SK-N-SH (cell line): ENCODE measurements around the gene CNTFR. TPM values are rescaled to one million over a fixed set of nuclear protein-coding genes. Genes with fewer than 3 reads are reported as not detected.
A peak's percentile ranks its signal among the peaks of the same experiment; 100 is the strongest.

Source experiments
- CTCF ChIA-PET: fragments of 300-600, 350-600 bp; formaldehyde crosslinking; extraction: SDS; loops from one replicate; lab custom pipeline; 2021; lab: Yijun Ruan, JAX
- POLR2A ChIA-PET: fragments of 350-600 bp; sonication (Branson Sonifier 250); formaldehyde crosslinking; extraction: SDS; loops from one replicate; lab custom pipeline; 2020; ENCODE audit warnings: antibody characterized with exemption, inconsistent platforms; lab: Yijun Ruan, JAX
- DNase-seq: peaks from one replicate; pipeline ENCODE4 v3.0.0; 2012
- H2AFZ ChIP-seq: fragments of 200-600 bp; sonication (generic); 2 replicates; pipeline ENCODE4 v1.8.1; 2016; ENCODE audit warnings: antibody characterized with exemption, mild to moderate bottlenecking, low read depth
- H3F3A ChIP-seq: fragments of 200-600 bp; sonication (generic); replicated peaks from 2 replicates; pipeline ENCODE3; 2016; ENCODE audit warnings: antibody characterized with exemption, mild to moderate bottlenecking; ENCODE audit not compliant: insufficient read depth
- H3K27ac ChIP-seq, 2 experiments: fragments of 200-500 bp in 1 of 2; fragments of 200-600 bp in 1 of 2; sonication (Bioruptor generic) in 1 of 2; sonication (generic), shearing (Covaris generic) in 1 of 2; 2 replicates each; pipeline versions ENCODE4 v1.5.1 to v1.6.1; 2014 to 2016; ENCODE audit warnings: low read depth in 2 of 2, inconsistent platforms in 1 of 2, low read length in 1 of 2, mild to moderate bottlenecking in 1 of 2, mixed read lengths in 1 of 2
- H3K27me3 ChIP-seq: fragments of 200-600 bp; sonication (generic), shearing (Covaris generic); 2 replicates; pipeline ENCODE4 v1.6.1; 2016; ENCODE audit warnings: mixed run types; ENCODE audit not compliant: insufficient read depth
- H3K36me3 ChIP-seq, 2 experiments: fragments of 200-500 bp in 1 of 2; fragments of 200-600 bp in 1 of 2; sonication (Bioruptor generic) in 1 of 2; sonication (generic) in 1 of 2; replicated peaks in 1 of 2; 2 replicates each; pipeline versions ENCODE3 to v1.5.1; 2014 to 2016; ENCODE audit warnings: low read length in 1 of 2, mild to moderate bottlenecking in 1 of 2; ENCODE audit not compliant: insufficient read depth in 2 of 2, control insufficient read depth in 1 of 2
- H3K4me1 ChIP-seq, 2 experiments: fragments of 200-500 bp in 1 of 2; fragments of 200-600 bp in 1 of 2; sonication (Bioruptor generic) in 1 of 2; sonication (generic), shearing (Covaris generic) in 1 of 2; 2 replicates each; pipeline versions ENCODE4 v1.5.1 to v1.6.1; 2014 to 2016; ENCODE audit warnings: low read depth in 1 of 2, low read length in 1 of 2, mixed run types in 1 of 2; ENCODE audit not compliant: insufficient read depth in 2 of 2, control insufficient read depth in 1 of 2
- H3K4me2 ChIP-seq: fragments of 200-600 bp; sonication (generic), shearing (Covaris generic); 2 replicates; pipeline ENCODE4 v1.6.1; 2017; ENCODE audit warnings: mixed run types
- H3K4me3 ChIP-seq, 2 experiments: fragments of 200-500 bp in 1 of 2; fragments of 200-600 bp in 1 of 2; sonication (Bioruptor generic) in 1 of 2; sonication (generic), shearing (Covaris generic) in 1 of 2; 2 replicates each; pipeline versions ENCODE4 v1.5.1 to v1.8.1; 2014 to 2016; ENCODE audit warnings: low read depth in 2 of 2, inconsistent platforms in 1 of 2, low read length in 1 of 2, mild to moderate bottlenecking in 1 of 2, mixed read lengths in 1 of 2, moderate library complexity in 1 of 2
- H3K79me2 ChIP-seq: fragments of 200-600 bp; sonication (generic); 2 replicates; pipeline ENCODE4 v1.8.1; 2017; ENCODE audit warnings: mild to moderate bottlenecking; ENCODE audit not compliant: insufficient read depth
- H3K9ac ChIP-seq: fragments of 200-600 bp; sonication (generic); 2 replicates; pipeline ENCODE4 v1.6.1; 2017; ENCODE audit warnings: mixed run types
- H3K9me2 ChIP-seq: fragments of 200-600 bp; sonication (generic); 2 replicates; pipeline ENCODE4 v1.6.1; 2017; ENCODE audit warnings: mixed run types
- H3K9me3 ChIP-seq: fragments of 200-600 bp; sonication (generic); 2 replicates; pipeline ENCODE4 v1.6.1; 2017; ENCODE audit warnings: mixed run types, mild to moderate bottlenecking, moderate library complexity
- H4K20me1 ChIP-seq: fragments of 200-600 bp; sonication (generic); 2 replicates; pipeline ENCODE4 v1.6.1; 2017; ENCODE audit warnings: mild to moderate bottlenecking, mixed run types; ENCODE audit not compliant: insufficient read depth
- CTCF ChIP-seq: fragments of 200-600 bp; sonication (generic); IDR thresholded peaks from 2 replicates; pipeline ENCODE4 v1.6.1; 2017; ENCODE audit warnings: antibody characterized with exemption, mild to moderate bottlenecking, moderate library complexity
- GATA2 ChIP-seq: sonication (generic); formaldehyde crosslinking; IDR thresholded peaks from 2 replicates; pipeline ENCODE4 v1.5.0; 2020; ENCODE audit warnings: mild to moderate bottlenecking, missing genetic modification reagents
- IRF3 ChIP-seq: fragments of 150-350 bp; IDR thresholded peaks from 2 replicates; pipeline ENCODE4 v1.6.1; 2016; ENCODE audit warnings: mild to moderate bottlenecking, low read depth, low read length
- JUND ChIP-seq: IDR thresholded peaks from 2 replicates; pipeline ENCODE4 v1.4.0; 2012
- MAX ChIP-seq: IDR thresholded peaks from 2 replicates; pipeline ENCODE4 v1.4.0; 2012; ENCODE audit warnings: low read depth
- MXI1 ChIP-seq: IDR thresholded peaks from 2 replicates; pipeline ENCODE4 v1.6.1; 2012; ENCODE audit warnings: mild to moderate bottlenecking, low read depth, low read length, improper control_type of control experiment
- NRF1 ChIP-seq: IDR thresholded peaks from 2 replicates; pipeline ENCODE4 v1.6.1; 2012; ENCODE audit warnings: low read depth, mild to moderate bottlenecking, low read length
- RAD21 ChIP-seq: IDR thresholded peaks from 2 replicates; pipeline ENCODE4 v1.6.1; 2012; ENCODE audit warnings: mild to moderate bottlenecking, low read length
- RCOR1 ChIP-seq: fragments of 150-350 bp; IDR thresholded peaks from 2 replicates; pipeline ENCODE4 v1.6.1; 2017; ENCODE audit warnings: antibody characterized with exemption, low read length
- REST ChIP-seq: IDR thresholded peaks from 2 replicates; pipeline ENCODE4 v1.6.1; 2012; ENCODE audit warnings: mild to moderate bottlenecking, low read depth, low read length, moderate library complexity
- RFX5 ChIP-seq: IDR thresholded peaks from 2 replicates; pipeline ENCODE4 v1.6.1; 2012; ENCODE audit warnings: mild to moderate bottlenecking, improper control_type of control experiment, low read length
- RXRA ChIP-seq: IDR thresholded peaks from 2 replicates; pipeline ENCODE4 v1.4.0; 2012; ENCODE audit warnings: low read depth, mild to moderate bottlenecking, borderline replicate concordance
- SIN3A ChIP-seq: IDR thresholded peaks from 2 replicates; pipeline ENCODE4 v1.6.1; 2012; ENCODE audit warnings: low read depth, mild to moderate bottlenecking, low read length, moderate library complexity, borderline replicate concordance
- TCF12 ChIP-seq: IDR thresholded peaks from 2 replicates; pipeline ENCODE4 v1.4.0; 2012
- ZBTB33 ChIP-seq: IDR thresholded peaks from 2 replicates; pipeline ENCODE4 v1.4.0; 2012; ENCODE audit warnings: low read depth, borderline replicate concordance
- WGBS: methylation state at CpG from one replicate; pipeline ENCODE4 v1.1.6; 2017; ENCODE audit warnings: low lambda C conversion rate; 5-methylcytosine and 5-hydroxymethylcytosine counted together
- polyA plus RNA-seq, 3 experiments: library from polyadenylated mRNA; depleted of rRNA; stranded (reverse); fragments of >200 nt; gene quantifications; 2 replicates each; pipeline ENCODE4 v1.2.3, GENCODE V29; 2012

CNTFR gene
- polyA plus RNA-seq, 1 of the 3 experiments (the other 2 are of a cell fraction), result 1.8 TPM

- H3K27ac ChIP-seq, result peak overlapping the region in 1 of 2 experiments; percentile 75; a peak in 2 of 4 replicates
- peaks cover 0 to 85% of the 10 kb centered on the region in 2 experiments; a peak in 2 of 4 replicates for H3K4me1 ChIP-seq
- H3K36me3 ChIP-seq, result no peaks in the 10 kb centered on the region
- no peak overlapping the region for H3K9ac ChIP-seq
- peak; percentile 86 for DNase-seq
- no peaks in the 10 kb centered on the region for H3K9me3 ChIP-seq
- H3K4me3 ChIP-seq, result peak overlapping the region; percentile 26 to 35; a peak in 3 of 4 replicates
- TF ChIP-seq CTCF (no peak), TCF12 (no peak), JUND (no peak), RFX5 (no peak), MXI1 (no peak), ZBTB33 (no peak), NRF1 (no peak), GATA2 (no peak), IRF3 (no peak), RCOR1 (no peak), RXRA (no peak), REST (no peak), SIN3A (no peak), MAX (no peak), RAD21 (no peak)
- ChIA-PET POLR2A (interaction anchor here (0.7 to 2.3 kb wide), 6 partner anchors 10 to 149 kb away, joined by 3 to 10 read pairs (median 4); partner anchors contain the start of genes DNAI1 and FAM219A), CTCF (interaction anchor here (0.7 to 12.0 kb wide), 8 partner anchors 11 to 152 kb away, joined by 3 to 129 read pairs (median 5); partner anchors contain the start of gene CNTFR)
- no peaks in the 10 kb centered on the region for H3K9me2 ChIP-seq
- peak overlapping the region; percentile 60 for H3K4me2 ChIP-seq
- WGBS, result 20% methylated on average over 18 of the region's 62 CpGs
- H2AFZ ChIP-seq, result no peak overlapping the region
- no peaks in the 10 kb centered on the region for H3F3A ChIP-seq
- no peaks in the 10 kb centered on the region for H3K79me2 ChIP-seq
- H4K20me1 ChIP-seq, result no peaks in the 10 kb centered on the region
- peaks cover 33% of the 10 kb centered on the region for H3K27me3 ChIP-seq
Measured at GRCh38 chr9:34577400-34578240, 11.9 kb downstream of the CNTFR start.
